DOHH2 (cell line): ENCODE results near the gene ASH1L.
A peak's percentile ranks its signal among the peaks of the same experiment; 100 is the strongest.

Experiments
- H3F3A ChIP-seq: fragments of 200-600 bp; sonication (generic), shearing (Covaris generic); 2 replicates; pipeline ENCODE4 v1.6.0; 2016; ENCODE audit warnings: antibody characterized with exemption, mild to moderate bottlenecking; ENCODE audit not compliant: control insufficient read depth, insufficient read depth
- H3K27ac ChIP-seq: fragments of 200-600 bp; sonication (generic); 2 replicates; pipeline ENCODE4 v1.5.1; 2014; ENCODE audit warnings: low read depth, mild to moderate bottlenecking, low read length, moderate library complexity
- H3K27me3 ChIP-seq: fragments of 200-600 bp; sonication (generic); 2 replicates; pipeline ENCODE4 v1.6.1; 2014; ENCODE audit warnings: mild to moderate bottlenecking, low read length, mixed read lengths; ENCODE audit not compliant: control insufficient read depth
- H3K36me3 ChIP-seq: fragments of 200-600 bp; sonication (generic); 2 replicates; pipeline ENCODE4 v1.6.1; 2014; ENCODE audit warnings: mild to moderate bottlenecking, low read length, moderate library complexity, mixed read lengths; ENCODE audit not compliant: control insufficient read depth
- H3K4me1 ChIP-seq: fragments of 200-600 bp; sonication (generic); 2 replicates; pipeline ENCODE4 v1.6.1; 2014; ENCODE audit warnings: mild to moderate bottlenecking, low read length, mixed read lengths; ENCODE audit not compliant: control insufficient read depth
- H3K4me2 ChIP-seq: fragments of 200-600 bp; sonication (generic); 2 replicates; pipeline ENCODE4 v1.6.0; 2014; ENCODE audit warnings: mild to moderate bottlenecking, low read length, moderate library complexity
- H3K4me3 ChIP-seq: fragments of 200-600 bp; sonication (generic); 2 replicates; pipeline ENCODE4 v1.5.1; 2014; ENCODE audit warnings: mild to moderate bottlenecking, low read length, mixed read lengths
- H3K79me2 ChIP-seq: fragments of 200-600 bp; sonication (generic); 2 replicates; pipeline ENCODE4 v1.6.1; 2014; ENCODE audit warnings: mild to moderate bottlenecking, low read length, mixed read lengths; ENCODE audit not compliant: control insufficient read depth
- H3K9me2 ChIP-seq: fragments of 200-600 bp; sonication (generic); replicated peaks from 2 replicates; pipeline ENCODE4 v1.6.1; 2014; ENCODE audit warnings: mild to moderate bottlenecking, low read length, mixed read lengths; ENCODE audit not compliant: control insufficient read depth
- H3K9me3 ChIP-seq: fragments of 200-600 bp; sonication (generic); 2 replicates; pipeline ENCODE4 v1.6.1; 2014; ENCODE audit warnings: antibody characterized with exemption, low read length, mixed read lengths; ENCODE audit not compliant: control insufficient read depth, insufficient read depth
- H4K20me1 ChIP-seq: fragments of 200-600 bp; sonication (generic); 2 replicates; pipeline ENCODE4 v1.6.0; 2014; ENCODE audit warnings: low read depth, mild to moderate bottlenecking, antibody characterized with exemption, low read length, moderate library complexity; ENCODE audit not compliant: control insufficient read depth, insufficient read depth
- EZH2phosphoT487 ChIP-seq: fragments of 200-600 bp; sonication (generic); IDR thresholded peaks from 2 replicates; pipeline ENCODE4 v1.6.1; 2017; ENCODE audit warnings: borderline replicate concordance, mild to moderate bottlenecking, antibody characterized with exemption, low read length, moderate library complexity, mixed read lengths
- TF ChIP-seq, protein P1 (sequence below): fragments of 200-600 bp; sonication (generic); IDR thresholded peaks from one replicate; pipeline ENCODE4 v1.5.1; 2014; ENCODE audit warnings: antibody characterized with exemption, mild to moderate bottlenecking, low read depth, low read length; ENCODE audit not compliant: poor library complexity, severe bottlenecking

ASH1L gene

DNA sequence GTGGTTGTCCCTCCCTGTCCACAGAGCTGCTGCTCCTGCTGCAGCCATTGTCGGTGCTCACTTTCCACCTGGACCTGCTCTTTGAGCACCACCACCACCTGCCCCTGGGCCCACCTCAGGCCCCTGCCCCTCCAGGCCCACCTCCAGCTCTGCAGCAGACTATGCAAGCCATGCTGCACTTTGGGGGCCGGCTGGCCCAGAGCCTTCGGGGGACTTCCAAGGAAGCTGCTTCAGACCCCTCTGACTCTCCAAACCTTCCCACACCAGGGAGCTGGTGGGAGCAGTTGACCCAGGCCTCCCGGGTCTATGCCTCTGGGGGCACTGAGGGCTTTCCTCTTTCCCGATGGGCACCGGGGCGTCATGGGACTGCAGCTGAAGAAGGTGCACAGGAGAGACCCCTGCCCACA, 236.0 kb downstream of the ASH1L start:
- H3K4me1 ChIP-seq: peaks cover 35% of the 10 kb centered on the region
- H3K9me2 ChIP-seq: no peaks in the 10 kb centered on the region
- H3K9me3 ChIP-seq: no peaks in the 10 kb centered on the region
- H3K36me3 ChIP-seq: peaks cover 36% of the 10 kb centered on the region
- TF ChIP-seq, protein P1, sequence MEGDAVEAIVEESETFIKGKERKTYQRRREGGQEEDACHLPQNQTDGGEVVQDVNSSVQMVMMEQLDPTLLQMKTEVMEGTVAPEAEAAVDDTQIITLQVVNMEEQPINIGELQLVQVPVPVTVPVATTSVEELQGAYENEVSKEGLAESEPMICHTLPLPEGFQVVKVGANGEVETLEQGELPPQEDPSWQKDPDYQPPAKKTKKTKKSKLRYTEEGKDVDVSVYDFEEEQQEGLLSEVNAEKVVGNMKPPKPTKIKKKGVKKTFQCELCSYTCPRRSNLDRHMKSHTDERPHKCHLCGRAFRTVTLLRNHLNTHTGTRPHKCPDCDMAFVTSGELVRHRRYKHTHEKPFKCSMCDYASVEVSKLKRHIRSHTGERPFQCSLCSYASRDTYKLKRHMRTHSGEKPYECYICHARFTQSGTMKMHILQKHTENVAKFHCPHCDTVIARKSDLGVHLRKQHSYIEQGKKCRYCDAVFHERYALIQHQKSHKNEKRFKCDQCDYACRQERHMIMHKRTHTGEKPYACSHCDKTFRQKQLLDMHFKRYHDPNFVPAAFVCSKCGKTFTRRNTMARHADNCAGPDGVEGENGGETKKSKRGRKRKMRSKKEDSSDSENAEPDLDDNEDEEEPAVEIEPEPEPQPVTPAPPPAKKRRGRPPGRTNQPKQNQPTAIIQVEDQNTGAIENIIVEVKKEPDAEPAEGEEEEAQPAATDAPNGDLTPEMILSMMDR: no peak
- TF ChIP-seq EZH2phosphoT487: no peak
- 0 out of 2 replicates have a peak, but pooled peaks cover 4% of the 10 kb centered on the region for H3F3A ChIP-seq
- H3K27me3 ChIP-seq: no peaks in the 10 kb centered on the region
- H3K79me2 ChIP-seq: peaks cover 10% of the 10 kb centered on the region
- H3K27ac ChIP-seq: no peak overlapping the region
- no peaks in the 10 kb centered on the region for H4K20me1 ChIP-seq
- H3K4me3 ChIP-seq: no peak overlapping the region
- H3K4me2 ChIP-seq: no peak overlapping the region

DNA sequence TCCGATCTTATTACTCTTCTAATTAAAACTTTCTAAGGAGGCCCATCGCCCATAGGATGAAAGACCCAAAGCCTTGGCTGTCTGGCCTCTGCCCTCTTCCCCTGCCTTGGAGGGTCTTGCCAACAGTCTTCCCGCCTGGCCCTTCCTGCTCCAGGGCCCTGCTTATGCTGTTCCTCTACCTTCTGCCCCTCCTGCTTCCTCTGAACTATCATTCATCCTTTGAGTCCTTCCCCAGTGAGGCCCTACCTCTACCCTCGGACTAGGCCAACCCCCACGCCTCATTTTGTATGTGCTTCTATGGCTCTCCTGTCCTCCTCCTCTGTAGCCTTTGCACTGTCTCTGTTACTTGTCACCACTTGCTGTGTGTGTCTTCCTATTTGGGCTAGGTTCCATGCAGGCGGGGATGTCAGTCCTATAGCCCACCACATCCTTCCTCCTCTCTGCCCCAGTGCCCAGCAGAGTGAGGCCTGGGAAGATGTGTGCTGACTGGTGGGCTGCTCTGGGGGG, 236.5 kb downstream of the ASH1L start:
- Histone ChIP-seq H3K9me2 (no peaks in the 10 kb centered on the region), H3K36me3 (peaks cover 31% of the 10 kb centered on the region), H3K4me3 (no peak overlapping the region), H3K27me3 (no peaks in the 10 kb centered on the region), H3K4me1 (peaks cover 31% of the 10 kb centered on the region), H3K27ac (no peak overlapping the region), H3K79me2 (peaks cover 10% of the 10 kb centered on the region), H3F3A (0 out of 2 replicates have a peak, but pooled peaks cover 4% of the 10 kb centered on the region), H4K20me1 (no peaks in the 10 kb centered on the region), H3K9me3 (no peaks in the 10 kb centered on the region), H3K4me2 (peak overlapping the region; percentile 100; the same call in 1 of the 2 replicates)
- TF ChIP-seq, protein P1: no peak
- TF ChIP-seq EZH2phosphoT487: no peak

DNA sequence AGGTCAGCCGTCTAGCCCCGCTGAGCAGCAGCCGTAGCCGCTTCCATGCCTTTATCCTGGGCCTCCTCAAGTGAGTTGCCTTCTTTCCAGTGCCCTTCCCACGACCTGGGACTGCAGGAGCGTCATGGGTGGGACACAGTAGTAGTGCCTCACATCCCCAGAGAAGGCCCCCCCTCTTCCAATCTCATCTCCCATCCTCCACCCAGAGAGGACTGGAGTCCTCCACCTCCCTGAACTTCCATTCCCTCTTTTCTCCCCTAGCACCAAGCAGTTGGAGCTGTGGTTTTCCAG, 237.1 kb downstream of the ASH1L start:
- no peak for TF ChIP-seq EZH2phosphoT487
- TF ChIP-seq, protein P1: no peak
- H3K4me1 ChIP-seq: peaks cover 32% of the 10 kb centered on the region
- H3K4me3 ChIP-seq: peak overlapping the region; percentile 99
- peaks cover 10% of the 10 kb centered on the region for H3K79me2 ChIP-seq
- 0 out of 2 replicates have a peak, but pooled peaks cover 4% of the 10 kb centered on the region for H3F3A ChIP-seq
- H3K9me2 ChIP-seq: no peaks in the 10 kb centered on the region
- H4K20me1 ChIP-seq: no peaks in the 10 kb centered on the region
- H3K9me3 ChIP-seq: no peaks in the 10 kb centered on the region
- H3K27ac ChIP-seq: no peak overlapping the region
- H3K27me3 ChIP-seq: no peaks in the 10 kb centered on the region
- H3K36me3 ChIP-seq: peaks cover 29% of the 10 kb centered on the region
- peak overlapping the region; percentile 100 for H3K4me2 ChIP-seq
